HEK293T (cell line): Measurements from ENCODE around the gene SRP68.

Source experiments
- ARNT ChIP-seq: fragments of 450-650 bp; IDR thresholded peaks from 2 replicates; pipeline ENCODE4 v1.6.1; 2017; ENCODE audit warnings: mild to moderate bottlenecking
- BHLHE40 ChIP-seq: fragments of 450-650 bp; IDR thresholded peaks from 2 replicates; pipeline ENCODE4 v1.6.1; 2016; ENCODE audit warnings: mild to moderate bottlenecking, moderate library complexity, borderline replicate concordance
- CTBP1 ChIP-seq: fragments of 450-650 bp; IDR thresholded peaks from 2 replicates; pipeline ENCODE4 v1.6.1; 2016; ENCODE audit warnings: borderline replicate concordance
- ELF4 ChIP-seq: fragments of 450-650 bp; IDR thresholded peaks from 2 replicates; pipeline ENCODE4 v1.6.1; 2017; ENCODE audit warnings: antibody characterized with exemption
- FOXA1 ChIP-seq: fragments of 450-650 bp; IDR thresholded peaks from 2 replicates; pipeline ENCODE4 v1.6.1; 2016; ENCODE audit warnings: mild to moderate bottlenecking
- FOXK2 ChIP-seq: fragments of 450-650 bp; IDR thresholded peaks from 2 replicates; pipeline ENCODE4 v1.6.1; 2016; ENCODE audit warnings: mild to moderate bottlenecking
- FOXM1 ChIP-seq: fragments of 450-650 bp; IDR thresholded peaks from 2 replicates; pipeline ENCODE4 v1.6.1; 2017; ENCODE audit warnings: mild to moderate bottlenecking, borderline replicate concordance
- HDGF ChIP-seq: fragments of 450-650 bp; IDR thresholded peaks from 2 replicates; pipeline ENCODE4 v1.6.1; 2017; ENCODE audit warnings: antibody characterized with exemption, borderline replicate concordance
- LEF1 ChIP-seq: fragments of 450-650 bp; IDR thresholded peaks from 2 replicates; pipeline ENCODE4 v1.6.1; 2017; ENCODE audit warnings: mild to moderate bottlenecking, borderline replicate concordance
- NFRKB ChIP-seq: fragments of 450-650 bp; IDR thresholded peaks from 2 replicates; pipeline ENCODE4 v1.6.1; 2016; ENCODE audit warnings: mild to moderate bottlenecking, moderate library complexity
- SP1 ChIP-seq: fragments of 450-650 bp; IDR thresholded peaks from 2 replicates; pipeline ENCODE4 v1.6.1; 2017
- SUZ12 ChIP-seq: fragments of 450-650 bp; IDR thresholded peaks from 2 replicates; pipeline ENCODE4 v1.6.1; 2016; ENCODE audit warnings: mild to moderate bottlenecking
- TARDBP ChIP-seq: fragments of 450-650 bp; IDR thresholded peaks from 2 replicates; pipeline ENCODE4 v1.6.1; 2016
- ZNF384 ChIP-seq: fragments of 450-650 bp; IDR thresholded peaks from 2 replicates; pipeline ENCODE4 v1.6.1; 2016

DNA sequence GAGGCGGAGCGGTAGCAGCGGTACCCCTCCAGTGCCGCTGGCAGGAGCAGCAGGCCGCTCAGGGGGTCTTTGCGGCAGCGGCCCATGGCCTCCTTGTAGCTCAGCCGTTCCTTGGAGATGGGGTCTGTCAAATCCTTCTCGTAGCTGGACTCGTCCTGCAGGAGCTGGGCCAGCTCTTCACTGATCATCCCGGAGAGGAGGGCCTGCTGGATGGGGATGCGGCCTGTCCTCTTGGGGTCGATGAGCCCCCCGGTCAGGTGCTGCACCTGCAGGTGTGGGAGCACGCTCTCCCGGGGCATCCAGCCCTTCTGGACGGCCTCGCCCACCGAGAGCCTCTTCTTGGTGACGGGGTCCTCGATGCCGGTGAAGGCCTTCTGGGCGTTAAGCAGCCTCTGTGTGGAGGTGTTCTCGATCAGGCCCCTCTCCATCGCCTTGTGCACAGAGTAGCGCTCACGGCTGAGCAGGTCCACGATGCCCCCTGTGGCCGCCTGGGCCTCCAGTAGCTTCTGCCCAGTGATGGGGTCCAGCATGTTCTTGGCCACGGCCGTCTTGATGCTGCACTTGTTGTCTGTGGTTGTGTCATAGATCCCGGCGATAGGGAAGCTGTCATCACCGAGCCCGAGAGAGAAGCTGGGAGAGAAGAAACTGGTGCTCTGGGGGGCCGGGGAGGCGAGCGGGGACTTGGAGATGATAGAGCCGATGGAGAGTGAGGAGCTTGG is 65.0 kb downstream of the SRP68 start:
- TF ChIP-seq SP1 (no peak), BHLHE40 (no peak), FOXM1 (no peak), SUZ12 (no peak), FOXK2 (no peak), FOXA1 (no peak), TARDBP (no peak), NFRKB (no peak), ZNF384 (no peak), HDGF (no peak), ELF4 (no peak), LEF1 (no peak), ARNT (no peak), CTBP1 (no peak)
